IMR-90 (cell line): Measurements from ENCODE around the gene GAPVD1. TPM values are rescaled to one million over a fixed set of nuclear protein-coding genes. Genes with fewer than 3 reads are reported as not detected.

Experiments
- ATAC-seq: fragments of 200-7000 bp; cut with Tn5 transposase; 2 replicates; pipeline ENCODE4 v1.9.1; 2020; ENCODE audit warnings: low read depth, mild to moderate bottlenecking, moderate library complexity
- BruUV-seq: library from RNA; stranded (reverse); fragments of 400-500 nt; replicated peaks from 2 replicates; lab custom pipeline; 2021; lab: Mats Ljungman, UMichigan
- CTCF ChIA-PET: fragments of 300-600 bp; formaldehyde crosslinking; extraction: SDS; loops from one replicate; lab custom pipeline; 2021; ENCODE audit warnings: antibody characterized with exemption; lab: Yijun Ruan, JAX
- POLR2A ChIA-PET: fragments of 300-600 bp; sonication (Branson Sonifier 250); formaldehyde crosslinking; loops from one replicate; lab custom pipeline; 2022; ENCODE audit warnings: antibody characterized with exemption; ENCODE audit not compliant: unreplicated experiment; lab: Charles Lee
- DNase-seq: peaks from one replicate; pipeline ENCODE4 v3.0.0; 2013
- H2AFZ ChIP-seq: replicated peaks from 2 replicates; pipeline ENCODE3; 2013; ENCODE audit warnings: low read length, mild to moderate bottlenecking; ENCODE audit not compliant: poor library complexity
- H2AK5ac ChIP-seq: 2 replicates; pipeline ENCODE4 v1.6.1; 2013; ENCODE audit warnings: low read depth, low read length, inconsistent platforms
- H2AK9ac ChIP-seq: replicated peaks from 2 replicates; pipeline ENCODE3; 2013; ENCODE audit warnings: mild to moderate bottlenecking, low read depth, low read length, moderate library complexity; ENCODE audit not compliant: poor library complexity
- H2BK120ac ChIP-seq: 2 replicates; pipeline ENCODE4 v1.6.1; 2013; ENCODE audit warnings: low read depth, low read length, inconsistent platforms
- H2BK15ac ChIP-seq: 3 replicates; pipeline ENCODE4 v1.6.1; 2013; ENCODE audit warnings: low read depth, low read length, inconsistent platforms
- H2BK20ac ChIP-seq: 2 replicates; pipeline ENCODE4 v1.6.1; 2013; ENCODE audit warnings: low read depth, mild to moderate bottlenecking, inconsistent platforms, low read length, moderate library complexity
- H2BK5ac ChIP-seq: 2 replicates; pipeline ENCODE4 v1.6.1; 2013; ENCODE audit warnings: mild to moderate bottlenecking, low read depth, low read length, inconsistent platforms; ENCODE audit not compliant: poor library complexity, severe bottlenecking
- H3K14ac ChIP-seq: replicated peaks from 2 replicates; pipeline ENCODE4 v1.6.1; 2013; ENCODE audit warnings: low read depth, low read length, inconsistent platforms
- H3K18ac ChIP-seq: 2 replicates; pipeline ENCODE4 v1.6.1; 2013; ENCODE audit warnings: low read depth, low read length, control low read depth
- H3K23ac ChIP-seq: 2 replicates; pipeline ENCODE4 v1.6.1; 2013; ENCODE audit warnings: low read depth, low read length, inconsistent platforms
- H3K27ac ChIP-seq: 2 replicates; pipeline ENCODE4 v1.5.1; 2013; ENCODE audit warnings: mild to moderate bottlenecking, control low read depth, low read length; ENCODE audit not compliant: insufficient read depth
- H3K27me3 ChIP-seq: 2 replicates; pipeline ENCODE4 v1.6.1; 2013; ENCODE audit warnings: low read length; ENCODE audit not compliant: control insufficient read depth, insufficient read depth
- H3K36me3 ChIP-seq: 2 replicates; pipeline ENCODE4 v1.6.1; 2013; ENCODE audit warnings: low read length, mixed read lengths; ENCODE audit not compliant: control insufficient read depth, insufficient read depth
- H3K4ac ChIP-seq: 2 replicates; pipeline ENCODE4 v1.6.1; 2013; ENCODE audit warnings: low read depth, low read length, inconsistent platforms
- H3K4me1 ChIP-seq: 2 replicates; pipeline ENCODE4 v1.6.1; 2013; ENCODE audit warnings: low read length, mixed read lengths; ENCODE audit not compliant: control insufficient read depth, insufficient read depth
- H3K4me2 ChIP-seq: 2 replicates; pipeline ENCODE4 v1.6.1; 2013; ENCODE audit warnings: low read depth, mild to moderate bottlenecking, control low read depth, low read length, moderate library complexity
- H3K4me3 ChIP-seq: 2 replicates; pipeline ENCODE4 v1.5.1; 2013; ENCODE audit warnings: low read depth, mild to moderate bottlenecking, control low read depth, low read length, moderate library complexity; ENCODE audit not compliant: insufficient read depth
- H3K56ac ChIP-seq: 2 replicates; pipeline ENCODE4 v1.6.1; 2013; ENCODE audit warnings: low read length, inconsistent platforms; ENCODE audit not compliant: insufficient read depth; ENCODE audit errors: extremely low read depth
- H3K79me1 ChIP-seq, 2 experiments: 2 replicates each; pipeline ENCODE4 v1.6.1; 2013; ENCODE audit warnings: low read length in 2 of 2, inconsistent platforms in 1 of 2, low read depth in 1 of 2
- H3K9ac ChIP-seq: 2 replicates; pipeline ENCODE4 v1.6.1; 2013; ENCODE audit warnings: low read depth, low read length, control low read depth
- H3K9me1 ChIP-seq: 2 replicates; pipeline ENCODE4 v1.6.1; 2013; ENCODE audit warnings: low read length, inconsistent platforms; ENCODE audit not compliant: insufficient read depth
- H3K9me3 ChIP-seq: 2 replicates; pipeline ENCODE4 v1.6.1; 2013; ENCODE audit warnings: low read length; ENCODE audit not compliant: control insufficient read depth, insufficient read depth
- H4K20me1 ChIP-seq: 2 replicates; pipeline ENCODE4 v1.6.1; 2013; ENCODE audit warnings: low read length, inconsistent platforms; ENCODE audit not compliant: insufficient read depth
- H4K5ac ChIP-seq: 2 replicates; pipeline ENCODE4 v1.6.1; 2013; ENCODE audit warnings: mild to moderate bottlenecking, low read depth, low read length, control low read depth
- H4K8ac ChIP-seq, 2 experiments: 2 replicates each; pipeline ENCODE4 v1.6.1; 2013; ENCODE audit warnings: low read depth in 2 of 2, low read length in 2 of 2, control low read depth in 1 of 2, inconsistent platforms in 1 of 2
- H4K91ac ChIP-seq: 2 replicates; pipeline ENCODE4 v1.6.1; 2013; ENCODE audit warnings: low read depth, low read length, inconsistent platforms; ENCODE audit not compliant: insufficient read depth
- BHLHE40 ChIP-seq: fragments of 150-350 bp; IDR thresholded peaks from 2 replicates; pipeline ENCODE4 v1.6.1; 2016; ENCODE audit warnings: mild to moderate bottlenecking, low read depth, low read length
- CEBPB ChIP-seq: IDR thresholded peaks from 2 replicates; pipeline ENCODE4 v1.6.1; 2012; ENCODE audit warnings: low read depth, low read length, improper control_type of control experiment
- CHD1 ChIP-seq: IDR thresholded peaks from 2 replicates; pipeline ENCODE4 v1.6.1; 2012; ENCODE audit warnings: low read depth, low read length, improper control_type of control experiment
- FOS ChIP-seq: fragments of 150-350 bp; IDR thresholded peaks from 2 replicates; pipeline ENCODE4 v1.6.1; 2016; ENCODE audit warnings: low read depth, low read length
- MAZ ChIP-seq: IDR thresholded peaks from 2 replicates; pipeline ENCODE4 v1.6.1; 2012; ENCODE audit warnings: low read depth, mild to moderate bottlenecking, low read length, improper control_type of control experiment, moderate library complexity, borderline replicate concordance
- MXI1 ChIP-seq: IDR thresholded peaks from 2 replicates; pipeline ENCODE4 v1.6.1; 2012; ENCODE audit warnings: low read depth, mild to moderate bottlenecking, low read length, moderate library complexity, borderline replicate concordance
- POLR2A ChIP-seq: IDR thresholded peaks from 2 replicates; pipeline ENCODE4 v1.6.1; 2012; ENCODE audit warnings: mild to moderate bottlenecking, low read depth, low read length
- RAD21 ChIP-seq: IDR thresholded peaks from 2 replicates; pipeline ENCODE4 v1.6.1; 2012; ENCODE audit warnings: low read length, improper control_type of control experiment
- RFX5 ChIP-seq: IDR thresholded peaks from 2 replicates; pipeline ENCODE4 v1.8.0; 2012; ENCODE audit warnings: low read depth, mild to moderate bottlenecking, low read length, moderate library complexity
- SMC3 ChIP-seq: fragments of 150-350 bp; IDR thresholded peaks from 2 replicates; pipeline ENCODE4 v1.6.1; 2016; ENCODE audit warnings: low read depth, mild to moderate bottlenecking, antibody characterized with exemption, low read length, moderate library complexity
- WGBS, 2 experiments: methylation state at CpG; one replicate each; pipeline versions ENCODE4 v1.1.5 to v1.1.7; 2013; ENCODE audit warnings: missing lambda C conversion rate in 2 of 2; ENCODE audit not compliant: insufficient read length in 1 of 2; ENCODE audit errors: extremely low coverage in 2 of 2; 5-methylcytosine and 5-hydroxymethylcytosine counted together
- dilution Hi-C: fragments of 300-500 bp; cut with HindIII; formaldehyde crosslinking; loops from one replicate; pipeline ENCODE4 v1.14.3; 2018; ENCODE audit warnings: low sequenced_read_pairs; ENCODE audit not compliant: unreplicated experiment
- in situ Hi-C: fragments of 300-500 bp; cut with MboI; formaldehyde crosslinking; loops from 3 replicates; pipeline ENCODE4 v1.14.3; 2019; ENCODE audit warnings: low sequenced_read_pairs, inconsistent platforms, mixed read lengths
- intact Hi-C: fragments of 100-400 bp; cut with micrococcal nuclease; formaldehyde crosslinking; loops from 2 replicates; pipeline ENCODE4 v1.10.0; 2022
- polyA plus RNA-seq, 3 experiments: library from polyadenylated mRNA; depleted of rRNA; stranded (reverse); fragments of >200 nt; gene quantifications; 2 replicates each; pipeline ENCODE4 v1.2.3, GENCODE V29; 2012; ENCODE audit warnings: low replicate concordance in 1 of 3
- total RNA-seq: library from RNA; depleted of rRNA; stranded (reverse); fragments of >200 nt; gene quantifications from 2 replicates; pipeline ENCODE4 v1.2.3, GENCODE V29; 2012
- TF ChIP-seq, protein P1 (sequence below): fragments of 150-350 bp; IDR thresholded peaks from 2 replicates; pipeline ENCODE4 v1.6.1; 2017; ENCODE audit warnings: mild to moderate bottlenecking, antibody characterized with exemption, low read length, low read depth
- TF ChIP-seq, protein P2 (sequence below): conservative IDR thresholded peaks from 2 replicates; pipeline ENCODE4 v1.5.1; 2012; ENCODE audit warnings: mild to moderate bottlenecking, low read depth, low read length, improper control_type of control experiment

GAPVD1 gene
- total and polyA plus RNA-seq, 2 of the 4 experiments (the other 2 are of a cell fraction), result 13.8 to 50.9 TPM

DNA sequence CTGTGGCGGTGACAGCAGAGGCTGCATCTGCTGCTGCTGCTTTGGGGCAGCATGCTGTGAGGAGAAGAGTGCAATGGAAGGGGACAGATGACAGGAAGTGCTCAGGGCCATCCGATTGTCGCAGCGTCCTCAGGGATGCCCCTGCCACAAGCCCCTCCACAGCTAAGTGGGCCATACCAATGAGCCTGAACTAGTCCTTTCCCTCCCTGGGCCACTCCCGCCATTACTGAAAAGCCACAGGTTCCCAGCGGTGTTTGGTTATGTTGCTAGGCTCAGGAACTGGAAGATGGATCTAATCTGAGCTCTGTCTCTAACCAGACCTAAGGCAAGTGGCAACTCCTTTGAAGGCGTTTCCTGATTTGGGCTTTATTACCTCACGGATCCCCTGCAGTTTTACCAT is 109.2 kb downstream of the GAPVD1 start:
- intact Hi-C loops (loop anchor here (5.0 kb wide), 1 partner anchor 503 kb away; no protein-coding TSS in a partner anchor), in situ Hi-C loops (loop anchor here (5.0 to 25.0 kb wide), 2 partner anchors 458 to 598 kb away; partner anchors contain the start of gene NR6A1), dilution Hi-C loops (no loop called here)
- H4K8ac ChIP-seq, result no peak overlapping the region
- no peak overlapping the region for H2BK5ac ChIP-seq
- no peaks in the 10 kb centered on the region for H3K27me3 ChIP-seq
- H3K14ac ChIP-seq, result no peak overlapping the region
- H3K79me1 ChIP-seq, result no peaks in the 10 kb centered on the region
- no peak overlapping the region for H2AK9ac ChIP-seq
- no peak overlapping the region for H3K23ac ChIP-seq
- no peak overlapping the region for H3K4ac ChIP-seq
- no peak overlapping the region for H3K27ac ChIP-seq
- H2BK15ac ChIP-seq, result no peak overlapping the region
- CTCF ChIA-PET, result no interaction called here
- no peaks in the 10 kb centered on the region for H3K9me3 ChIP-seq
- no peak overlapping the region for H2AK5ac ChIP-seq
- H3K4me1 ChIP-seq, result no peaks in the 10 kb centered on the region
- H2AFZ ChIP-seq, result no peak overlapping the region
- no peak overlapping the region for H2BK120ac ChIP-seq
- no peak overlapping the region for H3K9ac ChIP-seq
- H3K36me3 ChIP-seq, result peaks cover 4% of the 10 kb centered on the region; the same call in 1 of the 2 replicates
- no peak overlapping the region for H2BK20ac ChIP-seq
- H3K4me3 ChIP-seq, result no peak overlapping the region
- no peaks in the 10 kb centered on the region for H4K20me1 ChIP-seq
- no peak overlapping the region for H3K18ac ChIP-seq
- H4K5ac ChIP-seq, result no peak overlapping the region
- POLR2A ChIA-PET, result no interaction called here
- ATAC-seq, result no peak
- H3K56ac ChIP-seq, result no peak overlapping the region
- H3K9me1 ChIP-seq, result no peaks in the 10 kb centered on the region; the same call in 1 of the 2 replicates
- H3K4me2 ChIP-seq, result no peak overlapping the region
- BruUV-seq, result no TSS peak
- no peak for DNase-seq
- no peak overlapping the region for H4K91ac ChIP-seq
- TF ChIP-seq SMC3, result no peak
- TF ChIP-seq CEBPB, result no peak
- no peak for TF ChIP-seq CHD1
- TF ChIP-seq FOS, result no peak
- TF ChIP-seq, protein P1, sequence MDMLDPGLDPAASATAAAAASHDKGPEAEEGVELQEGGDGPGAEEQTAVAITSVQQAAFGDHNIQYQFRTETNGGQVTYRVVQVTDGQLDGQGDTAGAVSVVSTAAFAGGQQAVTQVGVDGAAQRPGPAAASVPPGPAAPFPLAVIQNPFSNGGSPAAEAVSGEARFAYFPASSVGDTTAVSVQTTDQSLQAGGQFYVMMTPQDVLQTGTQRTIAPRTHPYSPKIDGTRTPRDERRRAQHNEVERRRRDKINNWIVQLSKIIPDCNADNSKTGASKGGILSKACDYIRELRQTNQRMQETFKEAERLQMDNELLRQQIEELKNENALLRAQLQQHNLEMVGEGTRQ, result no peak
- no peak for TF ChIP-seq POLR2A
- TF ChIP-seq, protein P2, sequence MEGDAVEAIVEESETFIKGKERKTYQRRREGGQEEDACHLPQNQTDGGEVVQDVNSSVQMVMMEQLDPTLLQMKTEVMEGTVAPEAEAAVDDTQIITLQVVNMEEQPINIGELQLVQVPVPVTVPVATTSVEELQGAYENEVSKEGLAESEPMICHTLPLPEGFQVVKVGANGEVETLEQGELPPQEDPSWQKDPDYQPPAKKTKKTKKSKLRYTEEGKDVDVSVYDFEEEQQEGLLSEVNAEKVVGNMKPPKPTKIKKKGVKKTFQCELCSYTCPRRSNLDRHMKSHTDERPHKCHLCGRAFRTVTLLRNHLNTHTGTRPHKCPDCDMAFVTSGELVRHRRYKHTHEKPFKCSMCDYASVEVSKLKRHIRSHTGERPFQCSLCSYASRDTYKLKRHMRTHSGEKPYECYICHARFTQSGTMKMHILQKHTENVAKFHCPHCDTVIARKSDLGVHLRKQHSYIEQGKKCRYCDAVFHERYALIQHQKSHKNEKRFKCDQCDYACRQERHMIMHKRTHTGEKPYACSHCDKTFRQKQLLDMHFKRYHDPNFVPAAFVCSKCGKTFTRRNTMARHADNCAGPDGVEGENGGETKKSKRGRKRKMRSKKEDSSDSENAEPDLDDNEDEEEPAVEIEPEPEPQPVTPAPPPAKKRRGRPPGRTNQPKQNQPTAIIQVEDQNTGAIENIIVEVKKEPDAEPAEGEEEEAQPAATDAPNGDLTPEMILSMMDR, result no peak
- TF ChIP-seq MXI1, result no peak
- no peak for TF ChIP-seq MAZ
- no peak for TF ChIP-seq RAD21
- no peak for TF ChIP-seq BHLHE40
- no peak for TF ChIP-seq RFX5
- no CpG with 5 or more reads among the region's 8 CpGs for WGBS, 2 experiments
